ENCODE data around the gene QDPR.

DNA sequence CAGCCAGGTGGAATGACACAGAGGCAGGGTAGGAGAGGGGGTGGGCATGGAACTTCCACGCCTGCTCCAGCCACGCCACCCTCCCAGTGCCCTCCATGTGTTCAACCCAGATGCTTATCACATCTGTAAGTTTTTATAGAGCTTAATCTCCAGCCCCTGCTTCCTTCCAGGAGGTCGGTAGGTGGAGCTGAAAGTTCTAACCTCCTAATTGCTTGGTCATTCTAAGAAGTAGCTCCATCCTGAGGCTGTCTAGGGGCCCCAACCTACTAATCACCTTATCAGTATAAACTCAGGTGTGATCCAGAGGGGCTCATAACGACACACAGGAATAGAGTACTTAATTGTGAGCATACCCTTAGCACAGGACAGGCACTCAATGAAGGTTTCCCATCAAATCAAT lies 18.3 kb downstream of the QDPR start:
- TF ChIP-seq CTCF (IDR thresholded peaks at IDR 0.05): no peak
- no peak for TF ChIP-seq POLR2AphosphoS5 (IDR thresholded peaks at IDR 0.05)
